ENCODE data around the gene PIK3R3. TPM values are rescaled to one million over a fixed set of nuclear protein-coding genes. Genes with fewer than 3 reads are reported as not detected.
"Not testable (repeated sequence)": the region's sequence is repeated elsewhere in the genome, so short reads cannot be mapped to it uniquely, and the experiment has no call there.

The PIK3R3 gene
- total RNA-seq, 1 donor from 2014 or later = 55.3 TPM

DNA sequence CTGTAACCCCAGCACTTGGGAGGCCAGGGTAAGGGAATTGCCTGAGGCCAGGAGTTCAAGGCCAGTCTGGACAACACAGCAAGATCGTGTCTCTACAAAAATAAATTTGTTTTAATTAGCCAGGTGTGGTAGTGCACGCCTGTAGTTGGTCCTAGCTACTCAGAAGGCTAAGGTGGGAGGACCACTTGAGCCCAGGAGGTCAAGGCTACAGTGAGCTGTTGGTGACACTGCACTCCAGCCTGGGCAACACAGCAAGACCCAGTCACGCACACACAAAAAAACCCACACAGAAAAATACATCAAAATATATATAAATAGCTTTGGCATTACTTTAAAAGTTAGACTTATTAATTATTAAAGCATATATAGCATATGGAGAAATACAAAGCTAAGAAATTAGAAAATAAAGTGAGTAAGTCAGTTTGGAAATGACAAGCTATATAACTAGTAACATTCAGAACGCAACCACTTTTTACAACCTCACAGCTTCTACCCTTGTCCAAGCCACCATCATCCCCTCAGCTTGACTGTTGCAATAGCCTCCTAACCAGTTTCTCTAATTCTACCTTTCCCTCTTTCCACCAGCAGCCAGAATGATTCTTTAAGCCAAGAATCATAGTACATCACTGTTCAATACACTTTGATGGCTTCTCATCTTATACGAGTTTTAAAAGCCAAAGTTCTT is 14.5 kb downstream of the PIK3R3 start:
- DNase-seq (ENCODE audit: low spot score) = no peak
- intact Hi-C loops (cut with DNase I) = no loop called here

- DNase-seq (ENCODE audit: low spot score) = no peak
- intact Hi-C loops (cut with DNase I) = no loop called here
These were observed 17.4 kb downstream of the PIK3R3 start for GRCh38 chr1:46114925-46115603.

DNA sequence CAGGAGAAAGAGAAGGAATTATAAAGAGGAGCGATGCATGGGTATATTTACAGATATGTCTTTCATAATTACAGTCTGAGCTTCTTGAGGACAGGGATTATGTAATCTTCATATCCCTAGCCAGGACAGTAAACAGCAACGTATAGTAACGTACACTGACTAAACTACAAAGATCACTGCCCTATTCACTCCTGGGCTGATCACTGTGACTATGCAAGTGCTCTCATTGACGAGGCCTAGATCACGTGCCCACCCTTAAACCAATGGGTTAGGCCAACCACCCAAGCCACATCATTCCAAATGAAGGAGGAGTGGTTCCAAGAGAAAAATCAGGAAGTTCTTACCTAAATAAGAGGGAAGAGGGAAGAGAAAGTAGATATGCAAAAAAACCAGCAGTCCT is 18.5 kb downstream of the PIK3R3 start:
- intact Hi-C loops (cut with DNase I) = no loop called here
- no peak for DNase-seq (ENCODE audit: low spot score)

- DNase-seq (ENCODE audit: low spot score) = no peak
- intact Hi-C loops (cut with DNase I) = no loop called here
These were observed 20.3 kb downstream of the PIK3R3 start for GRCh38 chr1:46112108-46112507.

DNA sequence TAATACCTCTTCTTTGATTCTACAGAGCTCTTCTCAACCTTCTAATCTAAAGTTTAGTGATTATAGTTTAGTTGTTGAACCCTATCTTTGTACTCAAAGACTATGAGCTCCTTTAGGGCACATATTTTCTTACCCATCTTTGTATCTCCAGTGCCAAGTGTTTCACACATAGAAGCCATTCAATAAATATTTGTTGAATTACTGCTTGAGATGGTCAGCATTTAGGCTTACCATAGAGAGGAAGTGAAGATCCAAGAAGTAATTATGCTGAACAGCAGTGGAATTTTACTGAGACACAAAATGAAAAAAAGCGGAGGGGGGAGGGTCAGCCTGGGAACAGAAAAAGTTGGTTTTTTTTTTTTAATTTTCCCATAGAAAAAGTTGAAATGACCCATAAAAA is 21.9 kb downstream of the PIK3R3 start:
- no peak for DNase-seq (ENCODE audit: low spot score)
- intact Hi-C loops (cut with DNase I) = no loop called here

- intact Hi-C loops (cut with DNase I) = no loop called here
- no peak for DNase-seq (ENCODE audit: low spot score)
These were observed 29.5 kb downstream of the PIK3R3 start for GRCh38 chr1:46102769-46103476.

- intact Hi-C loops (cut with DNase I) = no loop called here
- no peak for DNase-seq (ENCODE audit: low spot score)
These were observed 33.2 kb downstream of the PIK3R3 start for GRCh38 chr1:46099215-46099614.

DNA sequence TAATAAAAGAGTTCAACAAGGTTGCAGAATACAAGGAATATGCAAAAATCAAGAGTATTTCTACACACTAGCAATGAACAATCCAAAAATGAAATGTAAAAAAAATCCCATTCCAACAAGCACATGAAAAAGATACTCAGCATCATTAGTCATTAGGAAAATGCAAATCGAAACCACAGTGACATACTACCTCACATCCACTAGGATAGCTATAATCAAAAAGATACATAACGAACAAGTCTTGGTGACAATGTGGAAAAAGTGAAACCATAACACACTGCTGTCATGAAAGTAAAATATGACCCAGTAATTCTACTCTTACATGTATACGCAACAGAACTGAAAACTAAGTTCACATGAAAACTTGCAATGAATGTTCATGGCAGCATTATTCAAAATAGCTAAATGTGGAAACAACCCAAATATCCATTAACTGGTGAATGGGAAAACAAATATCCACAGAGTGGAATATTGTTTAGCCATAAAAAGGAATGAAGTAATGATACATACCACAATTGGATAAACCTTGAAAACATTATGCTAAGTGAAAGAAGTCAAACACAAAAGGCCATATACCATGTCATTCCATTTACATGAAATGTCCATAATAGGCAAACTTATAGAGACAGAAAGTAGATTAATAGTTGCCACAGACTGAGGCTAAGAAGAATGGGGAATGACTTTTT is 34.3 kb downstream of the PIK3R3 start:
- DNase-seq (ENCODE audit: low spot score) = no peak
- intact Hi-C loops (cut with DNase I) = no loop called here

- DNase-seq (ENCODE audit: low spot score) = no peak
- intact Hi-C loops (cut with DNase I) = no loop called here
These were observed 35.3 kb downstream of the PIK3R3 start for GRCh38 chr1:46097149-46097472.

GRCh38 chr1:46096269-46097148 is 35.9 kb downstream of the PIK3R3 start:
- no peak for DNase-seq (ENCODE audit: low spot score)
- intact Hi-C loops (cut with DNase I) = no loop called here

GRCh38 chr1:46095110-46095509 is 37.3 kb downstream of the PIK3R3 start:
- DNase-seq (ENCODE audit: low spot score); intact Hi-C loops (cut with DNase I): not testable (repeated sequence)

DNA sequence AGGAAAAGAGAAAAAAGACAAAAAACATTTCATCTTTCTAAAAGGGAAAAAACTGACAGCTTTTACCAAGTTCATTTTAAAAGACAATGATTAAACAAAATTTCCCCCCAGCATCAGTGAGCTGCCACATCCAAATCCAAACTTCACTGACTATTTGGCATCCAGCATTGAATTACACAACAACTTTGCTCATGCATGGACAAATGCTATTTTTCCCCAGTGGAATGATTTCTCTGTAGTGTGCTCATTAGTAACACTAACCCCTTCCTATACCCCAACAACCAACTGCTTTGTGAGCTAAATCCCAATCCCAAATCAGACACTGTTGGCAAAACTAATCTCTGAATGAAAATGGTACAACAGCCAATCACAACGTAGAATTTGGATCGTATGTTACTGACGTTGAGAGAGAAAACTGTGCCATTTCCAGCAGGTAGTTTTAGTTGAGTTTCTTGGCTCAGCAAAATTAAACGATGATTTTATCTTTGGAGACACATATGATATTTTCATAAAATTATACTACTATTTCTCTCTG is 37.9 kb downstream of the PIK3R3 start:
- no peak for DNase-seq (ENCODE audit: low spot score)
- intact Hi-C loops (cut with DNase I) = no loop called here

DNA sequence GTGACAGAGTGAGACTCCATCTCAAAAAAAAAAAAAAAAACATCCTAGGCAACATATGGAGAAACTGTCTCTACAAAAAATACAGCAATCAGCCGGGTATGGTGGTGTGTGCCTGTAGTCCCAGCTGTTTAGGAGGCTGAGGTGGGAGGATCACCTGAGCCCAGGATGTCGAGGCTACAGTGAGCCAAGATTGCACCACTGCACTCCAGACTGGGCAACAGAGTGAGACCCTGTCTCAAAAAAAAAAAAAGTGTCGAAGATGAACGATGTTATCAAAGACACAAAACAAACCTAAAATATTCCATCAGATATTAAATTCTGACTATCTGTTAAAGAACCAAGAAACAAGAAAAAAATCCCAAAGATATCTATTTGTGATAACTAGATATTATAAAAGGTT is 38.6 kb downstream of the PIK3R3 start:
- intact Hi-C loops (cut with DNase I); DNase-seq (ENCODE audit: low spot score): not testable (repeated sequence)

- DNase-seq (ENCODE audit: low spot score) = no peak
- intact Hi-C loops (cut with DNase I) = no loop called here
These were observed 44.5 kb downstream of the PIK3R3 start for GRCh38 chr1:46087891-46088290.

GRCh38 chr1:46086576-46086975 is 45.9 kb downstream of the PIK3R3 start:
- intact Hi-C loops (cut with DNase I) = no loop called here
- DNase-seq (ENCODE audit: low spot score) = no peak

DNA sequence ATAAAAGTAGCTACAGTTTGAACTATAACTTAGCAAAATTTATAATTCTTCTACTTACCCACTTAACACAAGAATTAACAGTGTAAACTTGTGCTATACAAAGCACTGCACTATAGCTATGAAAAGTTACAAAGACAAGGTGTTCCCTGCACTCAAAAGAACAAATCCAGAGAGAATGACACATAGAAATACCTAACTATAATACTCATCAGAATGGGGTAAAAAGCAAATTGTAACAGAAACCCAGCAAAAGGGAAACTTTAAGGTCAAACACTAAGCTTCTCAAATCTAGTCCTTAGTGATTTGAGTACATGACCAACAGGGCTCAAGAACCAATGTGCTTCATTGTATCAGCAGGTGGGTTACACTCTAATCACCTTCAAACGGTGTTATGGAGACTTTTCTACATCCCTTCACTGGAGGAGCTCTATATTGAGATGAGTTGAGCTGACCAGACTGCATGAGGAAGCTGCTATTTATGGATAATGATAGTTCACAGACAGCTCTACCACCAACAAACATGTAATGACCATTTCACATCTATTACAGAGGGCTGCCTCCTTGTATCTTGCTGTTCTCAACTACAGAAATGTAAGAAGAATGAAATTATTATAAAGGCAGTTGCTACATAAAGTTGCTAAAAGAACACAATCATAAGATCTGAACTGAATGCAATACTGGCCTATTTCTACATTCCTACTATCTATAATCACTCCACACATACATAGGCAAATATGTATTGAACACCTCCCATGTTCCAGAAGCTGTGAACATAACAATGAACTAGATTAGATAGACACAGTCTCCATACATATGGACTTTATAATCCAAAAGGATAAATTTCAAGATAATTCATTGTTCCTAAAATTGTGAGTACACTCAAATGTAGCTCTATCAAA is 47.6 kb downstream of the PIK3R3 start:
- intact Hi-C loops (cut with DNase I) = no loop called here
- DNase-seq (ENCODE audit: low spot score) = no peak

DNA sequence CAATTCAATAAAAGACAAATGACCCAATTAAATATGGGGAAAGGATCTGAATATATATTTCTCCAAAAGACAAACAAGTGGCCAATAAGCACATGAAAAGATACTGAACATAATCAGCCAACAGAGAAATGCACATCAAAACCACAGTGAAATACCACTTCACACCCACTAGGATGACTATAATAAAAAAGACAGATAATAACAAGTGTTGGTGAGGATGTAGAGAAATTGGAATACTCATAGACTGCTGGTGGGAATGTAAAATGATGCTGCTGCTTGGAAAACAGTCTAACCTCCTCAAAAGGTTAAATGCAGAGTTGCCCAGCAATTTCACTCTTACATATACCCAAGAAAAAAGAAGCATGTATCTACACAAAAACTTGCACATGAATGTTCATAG is 48.9 kb downstream of the PIK3R3 start:
- intact Hi-C loops (cut with DNase I) = no loop called here
- no peak for DNase-seq (ENCODE audit: low spot score)

DNA sequence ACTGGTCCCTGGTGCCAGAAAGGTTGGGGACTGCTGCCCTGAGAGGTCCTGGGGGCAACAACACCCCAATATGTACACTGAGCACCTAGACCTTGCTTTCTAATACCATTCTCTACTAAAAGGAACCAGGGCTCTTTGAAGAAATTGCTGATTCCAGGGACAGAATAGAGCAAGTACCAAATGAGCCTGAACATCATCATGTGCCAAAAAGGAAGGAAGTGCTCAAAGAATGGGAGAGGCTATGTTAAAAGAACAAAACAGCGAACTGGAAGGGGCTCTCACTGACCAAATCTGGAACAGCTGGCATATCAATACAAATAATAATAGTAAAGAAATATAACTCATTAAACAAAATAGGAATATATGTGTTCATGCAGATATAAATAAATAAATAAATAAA is 50.8 kb downstream of the PIK3R3 start:
- intact Hi-C loops (cut with DNase I) = no loop called here
- no peak for DNase-seq (ENCODE audit: low spot score)

All from cardiac septum (tissue), 1 donor.